GM12864 (cell line): ENCODE measurements around the gene TRAF4.
"Not testable (repeated sequence)": the region's sequence is repeated elsewhere in the genome, so short reads cannot be mapped to it uniquely, and the experiment has no call there.

Source experiments
- DNase-seq: peaks from one replicate; pipeline ENCODE4 v3.0.0-alpha.2; 2011; ENCODE audit warnings: low read depth
- H3K4me3 ChIP-seq: 2 replicates; pipeline ENCODE4 v1.5.1; 2011; ENCODE audit warnings: mild to moderate bottlenecking, low read depth, low read length, control low read depth
- TF ChIP-seq, protein P1 (sequence below): IDR thresholded peaks from 2 replicates; pipeline ENCODE4 v1.5.1; 2011; ENCODE audit warnings: low read depth, mild to moderate bottlenecking, moderate library complexity, low read length, control low read depth, inconsistent platforms; ENCODE audit errors: missing control alignments

TRAF4 gene

DNA sequence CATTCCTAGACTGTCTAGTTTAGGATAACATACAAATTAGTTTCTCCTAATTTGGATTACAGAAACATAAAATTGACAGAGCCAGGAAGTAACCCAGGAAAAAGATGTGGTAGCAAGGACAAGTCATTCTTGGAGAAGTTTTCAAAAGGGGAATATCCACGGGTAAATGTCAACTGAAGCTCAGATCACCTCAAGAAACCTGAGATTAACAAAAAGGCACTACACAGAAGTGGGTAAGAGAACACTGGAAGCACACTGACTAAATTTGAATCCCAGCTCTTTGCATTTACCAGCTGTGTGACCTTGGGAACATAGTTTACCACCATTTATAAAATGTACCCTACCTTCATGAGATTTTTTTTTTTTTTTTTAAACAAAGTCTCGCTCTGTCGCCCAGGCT, 39.4 kb downstream of the TRAF4 start:
- no peak overlapping the region for H3K4me3 ChIP-seq
- TF ChIP-seq, protein P1, sequence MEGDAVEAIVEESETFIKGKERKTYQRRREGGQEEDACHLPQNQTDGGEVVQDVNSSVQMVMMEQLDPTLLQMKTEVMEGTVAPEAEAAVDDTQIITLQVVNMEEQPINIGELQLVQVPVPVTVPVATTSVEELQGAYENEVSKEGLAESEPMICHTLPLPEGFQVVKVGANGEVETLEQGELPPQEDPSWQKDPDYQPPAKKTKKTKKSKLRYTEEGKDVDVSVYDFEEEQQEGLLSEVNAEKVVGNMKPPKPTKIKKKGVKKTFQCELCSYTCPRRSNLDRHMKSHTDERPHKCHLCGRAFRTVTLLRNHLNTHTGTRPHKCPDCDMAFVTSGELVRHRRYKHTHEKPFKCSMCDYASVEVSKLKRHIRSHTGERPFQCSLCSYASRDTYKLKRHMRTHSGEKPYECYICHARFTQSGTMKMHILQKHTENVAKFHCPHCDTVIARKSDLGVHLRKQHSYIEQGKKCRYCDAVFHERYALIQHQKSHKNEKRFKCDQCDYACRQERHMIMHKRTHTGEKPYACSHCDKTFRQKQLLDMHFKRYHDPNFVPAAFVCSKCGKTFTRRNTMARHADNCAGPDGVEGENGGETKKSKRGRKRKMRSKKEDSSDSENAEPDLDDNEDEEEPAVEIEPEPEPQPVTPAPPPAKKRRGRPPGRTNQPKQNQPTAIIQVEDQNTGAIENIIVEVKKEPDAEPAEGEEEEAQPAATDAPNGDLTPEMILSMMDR: no peak
- no peak for DNase-seq

DNA sequence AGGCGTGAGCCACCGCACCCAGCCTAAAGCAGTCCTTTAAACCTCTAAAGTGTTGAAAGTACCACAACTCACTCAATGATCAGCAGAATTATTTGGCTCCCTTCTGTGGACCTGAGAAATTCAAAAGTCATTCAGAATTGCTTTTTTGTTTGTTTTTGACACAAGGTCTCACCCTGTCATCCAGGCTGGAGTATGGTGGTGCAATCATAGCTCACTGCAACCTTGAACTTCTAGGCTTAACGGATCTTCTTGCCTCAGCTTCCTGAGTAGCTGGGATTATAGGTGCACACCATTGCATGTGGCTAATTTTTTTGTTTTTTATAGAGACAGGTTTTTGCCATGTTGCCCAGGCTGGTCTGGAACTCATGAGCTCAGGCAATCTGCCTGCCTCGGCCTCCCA, 44.3 kb downstream of the TRAF4 start:
- no peak overlapping the region for H3K4me3 ChIP-seq
- DNase-seq: no peak
- TF ChIP-seq, protein P1: no peak

DNA sequence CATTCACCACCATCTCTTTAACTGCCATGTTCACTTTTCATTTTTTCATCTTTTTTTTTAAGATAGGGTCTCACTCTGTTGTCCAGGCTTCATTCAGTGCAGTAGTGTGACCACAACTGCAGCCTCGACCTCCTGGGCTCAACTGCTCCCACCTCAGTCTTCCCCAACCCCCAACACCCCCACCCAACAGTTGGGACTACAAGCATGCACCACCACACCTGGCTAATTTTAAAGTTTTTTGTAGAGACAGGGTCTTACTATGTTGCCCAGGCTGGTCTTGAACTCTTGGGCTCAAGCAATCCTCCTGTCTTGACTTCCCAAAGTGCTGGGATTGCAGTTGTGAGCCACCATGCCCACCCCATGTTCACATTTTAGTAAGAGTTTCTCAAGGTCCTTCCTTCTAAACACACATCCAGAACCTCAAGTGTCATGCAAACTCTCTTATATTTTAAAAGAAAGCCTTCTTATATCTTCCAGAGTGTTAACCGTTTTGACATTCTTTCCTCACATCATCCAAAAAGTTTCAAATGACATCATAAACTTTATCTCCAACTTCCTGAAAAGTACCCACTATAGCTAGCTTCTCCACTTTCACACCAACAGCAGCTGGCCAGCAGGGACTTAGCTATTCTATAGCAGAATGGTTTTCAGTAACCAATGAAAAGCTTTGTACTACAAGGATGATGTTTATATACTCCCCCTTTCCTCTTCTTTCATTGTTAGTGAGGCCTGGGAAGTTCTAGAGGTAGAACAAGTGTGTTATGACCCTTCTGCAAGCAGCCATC, 49.3 kb downstream of the TRAF4 start:
- no peak for DNase-seq
- TF ChIP-seq, protein P1: no peak
- no peak overlapping the region for H3K4me3 ChIP-seq

DNA sequence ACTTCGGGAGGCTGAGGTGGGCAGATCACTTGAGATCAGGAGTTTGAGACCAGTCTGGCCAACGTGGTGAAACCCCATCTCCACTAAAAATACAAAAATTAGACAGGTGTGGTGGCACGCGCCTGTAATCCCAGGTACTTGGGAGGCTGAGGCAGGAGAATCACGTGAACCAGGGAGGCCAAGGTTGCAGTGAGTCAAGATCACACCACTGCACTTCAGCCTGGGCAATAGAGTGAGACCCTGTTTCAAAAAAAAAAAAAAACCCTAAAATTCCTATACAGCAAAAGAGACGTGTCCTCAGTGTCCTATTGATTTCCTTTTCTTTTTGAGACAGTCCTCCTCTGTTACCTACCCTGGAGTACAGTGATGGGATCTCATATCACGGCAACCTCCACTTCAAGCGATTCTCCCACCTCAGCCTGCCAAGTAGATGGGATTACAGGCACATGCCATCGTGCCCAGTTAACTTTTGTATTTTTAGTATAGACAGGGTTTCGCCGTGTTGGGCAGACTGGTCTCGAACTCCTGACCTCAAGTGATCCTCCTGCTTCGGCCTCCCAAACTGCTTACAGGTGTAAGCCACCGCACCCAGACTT, 51.1 kb downstream of the TRAF4 start:
- not testable (repeated sequence) for H3K4me3 ChIP-seq, DNase-seq

DNA sequence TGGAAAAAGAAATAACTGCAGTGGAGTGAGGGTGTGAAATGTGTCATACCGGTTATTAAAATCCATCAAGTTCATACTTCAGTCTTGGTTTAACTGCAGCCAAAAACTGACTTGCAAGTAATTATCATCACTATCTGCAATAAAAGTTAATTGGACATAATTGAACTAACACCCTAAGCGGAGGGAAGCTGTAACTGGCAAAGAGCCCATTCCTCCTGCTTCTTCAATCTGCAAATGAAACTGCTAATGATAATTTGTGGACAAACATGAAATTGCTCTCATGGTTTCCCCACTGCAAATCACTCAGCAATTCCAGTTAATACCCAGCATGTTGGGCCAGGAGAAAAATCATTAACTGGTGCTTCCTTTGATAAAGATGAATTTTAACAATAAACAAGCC, 52.3 kb downstream of the TRAF4 start:
- no peak for DNase-seq
- no peak overlapping the region for H3K4me3 ChIP-seq
- TF ChIP-seq, protein P1: no peak
